DND-41 (cell line): Measurements from ENCODE around the gene SPSB3.

Experiments
- ATAC-seq: fragments of 200-7000 bp; cut with Tn5 transposase; 3 replicates; pipeline ENCODE4 v1.9.1; 2021; ENCODE audit warnings: low read depth; ENCODE audit not compliant: insufficient read depth
- DNase-seq: peaks from one replicate; pipeline ENCODE4 v3.0.0-alpha.2; 2020
- H2AFZ ChIP-seq: 2 replicates; pipeline ENCODE4 v1.6.0; 2012; ENCODE audit warnings: low read depth, low read length
- H3K27ac ChIP-seq: 2 replicates; pipeline ENCODE4 v1.5.1; 2012; ENCODE audit warnings: low read length, inconsistent platforms
- H3K27me3 ChIP-seq: fragments of 200-600 bp; sonication (generic); 2 replicates; pipeline ENCODE4 v1.6.0; 2012; ENCODE audit warnings: low read length, mild to moderate bottlenecking, inconsistent platforms; ENCODE audit not compliant: insufficient read depth, poor library complexity
- H3K36me3 ChIP-seq: 2 replicates; pipeline ENCODE4 v1.5.1; 2012; ENCODE audit warnings: low read length, inconsistent platforms; ENCODE audit not compliant: insufficient read depth
- H3K4me1 ChIP-seq: 2 replicates; pipeline ENCODE4 v1.5.1; 2012; ENCODE audit warnings: mild to moderate bottlenecking, low read length; ENCODE audit not compliant: insufficient read depth
- H3K4me2 ChIP-seq: 2 replicates; pipeline ENCODE4 v1.6.0; 2012; ENCODE audit warnings: mild to moderate bottlenecking, moderate library complexity, low read length, inconsistent platforms; ENCODE audit not compliant: insufficient read depth
- H3K4me3 ChIP-seq, 2 experiments: fragments of 200-600 bp in 1 of 2; shearing (Covaris generic) in 1 of 2; 2 replicates each; pipeline ENCODE4 v1.5.1; 2012 to 2016; ENCODE audit warnings: inconsistent platforms in 2 of 2, low read length in 2 of 2, mild to moderate bottlenecking in 2 of 2, low read depth in 1 of 2, moderate library complexity in 1 of 2
- H3K79me2 ChIP-seq: 2 replicates; pipeline ENCODE4 v1.6.0; 2012; ENCODE audit warnings: low read length, inconsistent platforms; ENCODE audit not compliant: insufficient read depth
- H3K9ac ChIP-seq: 2 replicates; pipeline ENCODE4 v1.6.0; 2012; ENCODE audit warnings: low read depth, mild to moderate bottlenecking, inconsistent platforms, low read length, moderate library complexity
- H3K9me3 ChIP-seq: 2 replicates; pipeline ENCODE4 v1.5.1; 2012; ENCODE audit warnings: low read length, moderate library complexity, mild to moderate bottlenecking, inconsistent platforms; ENCODE audit not compliant: insufficient read depth, severe bottlenecking
- H4K20me1 ChIP-seq: 2 replicates; pipeline ENCODE4 v1.6.0; 2012; ENCODE audit warnings: low read length; ENCODE audit not compliant: insufficient read depth
- EZH2 ChIP-seq: IDR thresholded peaks from 3 replicates; pipeline ENCODE4 v1.6.1; 2012; ENCODE audit warnings: borderline replicate concordance, low read depth, mild to moderate bottlenecking, moderate library complexity, low read length, inconsistent platforms; ENCODE audit not compliant: severe bottlenecking
- TF ChIP-seq, protein P1 (sequence below): IDR thresholded peaks from 2 replicates; pipeline ENCODE4 v1.5.1; 2012; ENCODE audit warnings: borderline replicate concordance, low read length, moderate library complexity, mild to moderate bottlenecking; ENCODE audit not compliant: poor library complexity, severe bottlenecking; ENCODE audit errors: extremely low read depth

Gene SPSB3

DNA sequence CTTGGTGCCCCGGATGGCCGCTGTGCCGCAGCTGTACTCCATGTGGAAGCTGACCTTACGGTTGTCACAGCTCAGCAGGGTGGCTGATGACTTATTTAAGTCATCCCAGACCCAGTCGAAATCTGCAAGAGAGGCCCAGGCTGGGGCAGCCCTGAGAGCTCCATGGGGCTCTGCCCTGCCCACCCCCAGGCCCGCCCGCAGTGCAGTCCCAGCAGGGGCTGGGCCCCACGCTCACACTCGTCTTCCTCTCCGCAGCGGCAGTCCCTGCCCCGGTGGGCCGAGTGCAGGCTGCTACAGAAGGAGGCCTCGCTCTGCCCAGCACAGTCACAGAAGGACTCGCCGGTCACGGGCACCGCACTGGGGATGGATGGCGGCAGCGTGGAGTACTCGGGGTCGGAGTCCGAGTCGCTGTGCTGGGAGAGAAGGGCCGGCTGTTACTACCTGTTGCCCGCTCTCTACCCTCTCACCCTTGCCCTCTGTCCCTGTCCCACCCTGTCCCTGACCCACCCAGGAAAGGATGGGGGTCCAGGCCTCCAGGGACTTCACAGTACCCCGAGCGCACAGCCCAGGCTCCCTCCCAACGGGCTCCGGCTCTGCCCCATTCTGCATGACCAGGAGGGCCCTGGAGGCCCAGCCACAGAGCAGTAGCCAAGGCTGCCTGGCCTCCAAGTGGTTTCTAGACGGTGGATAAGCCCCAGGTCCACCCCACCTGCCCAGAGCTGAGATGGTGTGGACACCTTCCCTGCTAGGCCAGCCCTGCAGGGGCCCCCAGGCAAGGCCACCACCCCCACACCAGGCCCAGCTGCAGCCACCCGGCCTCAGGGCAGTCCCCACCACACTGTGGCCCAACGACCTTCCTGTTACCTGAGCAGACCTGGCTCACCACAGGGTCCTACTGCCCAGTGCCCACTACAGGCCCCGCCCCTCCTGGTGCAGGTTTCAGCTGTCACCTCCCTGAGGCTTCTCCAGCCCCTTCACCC, 3.9 kb downstream of the SPSB3 start:
- Histone ChIP-seq H3K9ac (no peak overlapping the region), H3K27ac (no peak overlapping the region), H3K4me3 (no peak overlapping the region), H3K36me3 (peaks cover 70% of the 10 kb centered on the region), H3K27me3 (no peaks in the 10 kb centered on the region), H2AFZ (no peak overlapping the region), H3K9me3 (no peaks in the 10 kb centered on the region), H3K4me2 (no peak overlapping the region), H3K79me2 (peaks cover 67% of the 10 kb centered on the region), H4K20me1 (peaks cover 75% of the 10 kb centered on the region), H3K4me1 (peaks cover 44% of the 10 kb centered on the region)
- no peak for DNase-seq
- no peak for TF ChIP-seq EZH2
- TF ChIP-seq, protein P1, sequence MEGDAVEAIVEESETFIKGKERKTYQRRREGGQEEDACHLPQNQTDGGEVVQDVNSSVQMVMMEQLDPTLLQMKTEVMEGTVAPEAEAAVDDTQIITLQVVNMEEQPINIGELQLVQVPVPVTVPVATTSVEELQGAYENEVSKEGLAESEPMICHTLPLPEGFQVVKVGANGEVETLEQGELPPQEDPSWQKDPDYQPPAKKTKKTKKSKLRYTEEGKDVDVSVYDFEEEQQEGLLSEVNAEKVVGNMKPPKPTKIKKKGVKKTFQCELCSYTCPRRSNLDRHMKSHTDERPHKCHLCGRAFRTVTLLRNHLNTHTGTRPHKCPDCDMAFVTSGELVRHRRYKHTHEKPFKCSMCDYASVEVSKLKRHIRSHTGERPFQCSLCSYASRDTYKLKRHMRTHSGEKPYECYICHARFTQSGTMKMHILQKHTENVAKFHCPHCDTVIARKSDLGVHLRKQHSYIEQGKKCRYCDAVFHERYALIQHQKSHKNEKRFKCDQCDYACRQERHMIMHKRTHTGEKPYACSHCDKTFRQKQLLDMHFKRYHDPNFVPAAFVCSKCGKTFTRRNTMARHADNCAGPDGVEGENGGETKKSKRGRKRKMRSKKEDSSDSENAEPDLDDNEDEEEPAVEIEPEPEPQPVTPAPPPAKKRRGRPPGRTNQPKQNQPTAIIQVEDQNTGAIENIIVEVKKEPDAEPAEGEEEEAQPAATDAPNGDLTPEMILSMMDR = no peak
- ATAC-seq = no peak

DNA sequence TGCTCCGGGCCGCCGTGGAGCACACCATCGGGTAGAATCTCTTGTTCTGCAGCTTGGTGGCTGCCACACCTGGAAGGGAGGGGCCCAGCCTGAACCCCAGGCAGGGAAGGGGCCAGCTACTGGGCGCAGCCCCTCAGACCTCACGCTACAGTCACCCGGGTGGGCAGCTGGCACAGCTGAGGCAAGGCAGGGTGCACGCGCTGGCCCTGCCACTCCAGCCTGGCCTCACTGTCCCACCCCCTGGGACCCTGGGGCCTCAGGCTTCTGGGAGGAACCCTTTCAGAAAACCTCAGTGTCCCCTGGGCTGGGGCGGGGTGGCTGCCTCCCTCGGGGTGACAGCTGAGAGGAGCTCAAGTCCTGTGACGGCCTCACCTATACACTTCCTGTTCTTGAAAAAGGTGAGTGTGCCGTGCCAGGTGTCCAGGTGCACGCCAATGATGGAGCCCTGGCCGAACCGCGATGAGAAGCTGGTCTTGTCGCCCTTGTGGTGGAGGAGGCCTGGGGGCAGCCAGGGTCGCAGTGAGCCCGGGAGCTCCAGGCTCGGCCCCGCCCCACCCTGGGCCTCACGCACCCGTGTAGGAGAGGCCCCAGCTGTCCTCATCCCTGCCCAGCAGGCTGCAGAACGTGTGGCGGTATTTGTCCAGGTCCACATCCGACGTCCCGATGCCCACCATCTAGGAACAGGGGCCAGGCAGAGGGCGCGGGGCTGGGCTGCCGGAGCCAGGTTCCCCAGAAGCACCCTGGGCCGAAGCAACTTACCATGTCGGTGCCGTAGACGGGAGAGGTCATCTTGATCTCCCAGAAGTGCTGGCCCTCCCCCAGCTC, 4.8 kb downstream of the SPSB3 start:
- ATAC-seq (no peak), DNase-seq (no peak)
- Histone ChIP-seq H3K27me3 (no peaks in the 10 kb centered on the region), H3K36me3 (peaks cover 65% of the 10 kb centered on the region), H3K79me2 (peaks cover 69% of the 10 kb centered on the region), H2AFZ (no peak overlapping the region), H4K20me1 (peaks cover 70% of the 10 kb centered on the region), H3K4me1 (peaks cover 44% of the 10 kb centered on the region), H3K27ac (no peak overlapping the region), H3K4me2 (no peak overlapping the region), H3K9me3 (no peaks in the 10 kb centered on the region), H3K9ac (no peak overlapping the region), H3K4me3 (no peak overlapping the region)
- TF ChIP-seq, protein P1 = no peak
- TF ChIP-seq EZH2 = no peak

DNA sequence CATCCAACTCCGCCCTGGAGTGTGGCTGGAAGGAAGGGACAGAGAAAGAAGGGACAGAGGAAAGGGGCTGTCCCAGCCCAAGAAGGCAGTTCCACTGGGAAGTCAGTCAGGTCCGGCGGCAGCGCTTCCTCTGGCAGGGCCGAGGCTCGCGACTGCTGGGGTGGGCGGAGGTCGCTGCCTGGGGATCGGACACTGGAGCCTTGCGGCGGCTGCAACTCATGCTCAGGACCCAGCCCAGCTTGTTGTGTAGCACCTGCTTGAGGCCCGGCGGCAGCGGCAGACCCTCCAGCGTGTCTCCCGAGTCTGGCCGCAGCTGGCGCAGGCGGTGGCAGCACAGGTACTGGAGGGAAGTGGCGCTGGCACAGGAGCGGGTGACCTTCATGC, 5.4 kb downstream of the SPSB3 start:
- DNase-seq = no peak
- Histone ChIP-seq H3K79me2 (peaks cover 72% of the 10 kb centered on the region), H3K4me2 (no peak overlapping the region), H3K27ac (no peak overlapping the region), H3K9ac (no peak overlapping the region), H3K4me1 (peaks cover 50% of the 10 kb centered on the region), H4K20me1 (peaks cover 70% of the 10 kb centered on the region), H3K4me3 (no peak overlapping the region), H3K36me3 (peaks cover 68% of the 10 kb centered on the region), H3K9me3 (no peaks in the 10 kb centered on the region), H3K27me3 (no peaks in the 10 kb centered on the region), H2AFZ (no peak overlapping the region)
- ATAC-seq = no peak
- no peak for TF ChIP-seq EZH2
- TF ChIP-seq, protein P1 = no peak
